ENCODE data around the gene PFN4.
"Not testable (repeated sequence)": the region's sequence is repeated elsewhere in the genome, so short reads cannot be mapped to it uniquely, and the experiment has no call there.

The PFN4 gene

GRCh38 chr2:24123195-24123921 lies at the start of gene PFN4, which contains the start of gene FAM228B:
Gene PFN4 (minus strand): TSS chr2:24123334. CDS start chr2:24122535, 799 bp downstream.
Gene FAM228B (plus strand): TSS chr2:24123469. CDS start chr2:24124362, 893 bp downstream.
- DNase-seq: peak; percentile 81

GRCh38 chr2:24169023-24169422 lies 45.9 kb upstream of the PFN4 start:
- DNase-seq: no peak

- no peak for DNase-seq
Measured at GRCh38 chr2:24164416-24164973, 41.4 kb upstream of the PFN4 start.

- DNase-seq: no peak
Measured at GRCh38 chr2:24163601-24164000, 40.5 kb upstream of the PFN4 start.

GRCh38 chr2:24163186-24163585 lies 40.1 kb upstream of the PFN4 start:
- no peak for DNase-seq

GRCh38 chr2:24162494-24162893 lies 39.4 kb upstream of the PFN4 start:
- DNase-seq: no peak

GRCh38 chr2:24160761-24161160 lies 37.6 kb upstream of the PFN4 start:
- no peak for DNase-seq

- no peak for DNase-seq
Measured at GRCh38 chr2:24159708-24160107, 36.6 kb upstream of the PFN4 start.

- no peak for DNase-seq
Measured at GRCh38 chr2:24158131-24158530, 35.0 kb upstream of the PFN4 start.

- DNase-seq: no peak
Measured at GRCh38 chr2:24153478-24153877, 30.3 kb upstream of the PFN4 start.

- DNase-seq: no peak
Measured at GRCh38 chr2:24152413-24153197, 29.5 kb upstream of the PFN4 start.

- no peak for DNase-seq
Measured at GRCh38 chr2:24147364-24147763, 24.2 kb upstream of the PFN4 start.

- DNase-seq: not testable (repeated sequence)
Measured at GRCh38 chr2:24140305-24140704, 17.2 kb upstream of the PFN4 start.

GRCh38 chr2:24132543-24132942 lies 9.4 kb upstream of the PFN4 start:
- no peak for DNase-seq

GRCh38 chr2:24125956-24126355 lies 2.8 kb upstream of the PFN4 start:
- DNase-seq: no peak

- DNase-seq: peak; percentile 30
Measured at GRCh38 chr2:24123922-24124580, 917 bp upstream of the PFN4 start.

GRCh38 chr2:24122366-24123194 lies 554 bp downstream of the PFN4 start:
- DNase-seq: peak; percentile 40

- no peak for DNase-seq
Measured at GRCh38 chr2:24121469-24121868, 1.7 kb downstream of the PFN4 start.

- no peak for DNase-seq
Measured at GRCh38 chr2:24121066-24121465, 2.1 kb downstream of the PFN4 start.

GRCh38 chr2:24117902-24118301 lies 5.2 kb downstream of the PFN4 start:
- peak; percentile 46 for DNase-seq

- DNase-seq: no peak
Measured at GRCh38 chr2:24115057-24115456, 8.1 kb downstream of the PFN4 start.

- no peak for DNase-seq
Measured at GRCh38 chr2:24111407-24111901, 11.7 kb downstream of the PFN4 start.

Measured in NCI-H1436 (cell line).